HG03097 (cell line): ENCODE measurements around the gene KRTAP10-10.
"Not testable (repeated sequence)": the region's sequence is repeated elsewhere in the genome, so short reads cannot be mapped to it uniquely, and the experiment has no call there.

Source experiments
- ATAC-seq: cut with Tn5 transposase; IDR thresholded peaks from one replicate; pipeline ENCODE4 v1.9.1; 2021; ENCODE audit not compliant: unreplicated experiment, low FRiP score

Gene KRTAP10-10

GRCh38 chr21:44619886-44620285, 17.3 kb upstream of the KRTAP10-10 start:
- no peak for ATAC-seq

GRCh38 chr21:44623575-44623974, 13.6 kb upstream of the KRTAP10-10 start:
- ATAC-seq = no peak

- ATAC-seq = no peak
Observed at GRCh38 chr21:44625756-44626155, 11.4 kb upstream of the KRTAP10-10 start.

- no peak for ATAC-seq
Observed at GRCh38 chr21:44626262-44626661, 10.9 kb upstream of the KRTAP10-10 start.

- ATAC-seq = no peak
Observed at GRCh38 chr21:44626673-44627143, 10.4 kb upstream of the KRTAP10-10 start, which contains the start of gene KRTAP10-9. Gene KRTAP10-9 (plus strand): TSS chr21:44627093. CDS start chr21:44627172, 79 bp downstream.

- not testable (repeated sequence) for ATAC-seq
Observed at GRCh38 chr21:44627181-44627822, 9.9 kb upstream of the KRTAP10-10 start.

GRCh38 chr21:44627831-44628233, 9.3 kb upstream of the KRTAP10-10 start:
- ATAC-seq = not testable (repeated sequence)

- ATAC-seq = no peak
Observed at GRCh38 chr21:44628707-44629391, 8.3 kb upstream of the KRTAP10-10 start.

- no peak for ATAC-seq
Observed at GRCh38 chr21:44630440-44630839, 6.7 kb upstream of the KRTAP10-10 start.

- no peak for ATAC-seq
Observed at GRCh38 chr21:44632067-44632466, 5.1 kb upstream of the KRTAP10-10 start.

GRCh38 chr21:44636209-44637017, 743 bp upstream of the KRTAP10-10 start:
- no peak for ATAC-seq

- not testable (repeated sequence) for ATAC-seq
Observed at GRCh38 chr21:44637851-44638348, 744 bp downstream of the KRTAP10-10 start.

- ATAC-seq = not testable (repeated sequence)
Observed at GRCh38 chr21:44638506-44639330, 1.6 kb downstream of the KRTAP10-10 start.

- no peak for ATAC-seq
Observed at GRCh38 chr21:44639331-44639655, 2.1 kb downstream of the KRTAP10-10 start.

GRCh38 chr21:44640761-44641160, 3.6 kb downstream of the KRTAP10-10 start:
- ATAC-seq = no peak

- no peak for ATAC-seq
Observed at GRCh38 chr21:44643741-44644310, 6.7 kb downstream of the KRTAP10-10 start.

- no peak for ATAC-seq
Observed at GRCh38 chr21:44644878-44645277, 7.7 kb downstream of the KRTAP10-10 start.

- ATAC-seq = not testable (repeated sequence)
Observed at GRCh38 chr21:44646366-44647221, 9.4 kb downstream of the KRTAP10-10 start, which contains the start of gene KRTAP10-11. Gene KRTAP10-11 (plus strand): TSS chr21:44646414. CDS start chr21:44646459, 45 bp downstream.

- ATAC-seq = no peak
Observed at GRCh38 chr21:44647222-44647552, 10.0 kb downstream of the KRTAP10-10 start.
